Spleen (tissue), 7 donors: ENCODE measurements around the gene CERS5.

ENCODE experiments used
- CTCF ChIP-seq, 11 experiments: fragments of 200-600 bp in 7 of 11; fragments of 450-650 bp in 4 of 11; sonication (generic) in 4 of 11; IDR thresholded peaks in 8 of 11; conservative IDR thresholded peaks in 3 of 11; 1 replicate in 7 of 11; 2 replicates in 4 of 11; pipeline versions ENCODE4 v1.4.0 to v1.8.0; 2016 to 2021; ENCODE audit warnings: antibody characterized with exemption in 11 of 11, inconsistent platforms in 4 of 11, mild to moderate bottlenecking in 1 of 11
- POLR2A ChIP-seq, 3 donors: fragments of 450-650 bp; IDR thresholded peaks; one replicate each; pipeline ENCODE4 v1.5.1; 2017; ENCODE audit warnings: antibody characterized with exemption in 3 of 3, mild to moderate bottlenecking in 1 of 3
- donor health status: DM: no; HTN: no; CAD: no; lungs with moderate emphysema.
- donor health status: DM: no; HTN: no; CAD: no.
- donor health status: DM: no; HTN: no; CAD: no.

GRCh38 chr12:50188241-50188781 is 21.1 kb upstream of the CERS5 start:
- TF ChIP-seq POLR2A (IDR thresholded peaks at IDR 0.05) (no peak), CTCF (IDR thresholded peaks at IDR 0.05 in 8 of 11, conservative IDR thresholded peaks at IDR 0.05 in 3 of 11) (no peak)
